H4 (cell line): ENCODE results near the gene TEX14. TPM values are rescaled to one million over a fixed set of nuclear protein-coding genes. Genes with fewer than 3 reads are reported as not detected.
A peak's percentile ranks its signal among the peaks of the same experiment; 100 is the strongest.

Experiments used
- DNase-seq: peaks from one replicate; pipeline ENCODE4 v3.0.0-alpha.2; 2015; ENCODE audit warnings: low spot score
- total RNA-seq: library from RNA; depleted of rRNA; stranded (reverse); fragments of >200 nt; shearing (Covaris generic); gene quantifications from 2 replicates; pipeline ENCODE4 v1.2.3, GENCODE V29; 2014; rRNA removed

TEX14 gene
- total RNA-seq, 1 experiment from 2014 or later: not detected

DNA sequence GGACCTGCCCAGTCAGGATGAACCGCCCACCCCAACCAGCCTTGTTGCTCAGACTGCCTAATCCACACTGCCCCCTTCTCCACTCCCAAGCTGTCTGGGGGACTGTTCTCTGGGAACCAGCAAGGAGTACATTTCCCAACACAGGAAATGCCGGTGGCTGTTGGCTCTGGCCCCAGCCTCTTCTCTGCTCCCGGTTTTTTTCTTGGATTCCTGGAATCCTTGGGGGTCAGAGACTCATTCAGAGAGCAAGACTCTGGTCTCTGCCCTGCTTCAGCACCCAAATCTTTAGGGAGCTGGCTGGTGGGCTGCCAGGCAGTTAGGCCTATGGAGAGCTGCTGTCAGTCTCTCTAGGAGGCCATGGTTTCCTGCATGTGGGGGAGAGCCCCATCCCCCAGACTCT, 166.6 kb downstream of the TEX14 start:
- peak; percentile 81 for DNase-seq

DNA sequence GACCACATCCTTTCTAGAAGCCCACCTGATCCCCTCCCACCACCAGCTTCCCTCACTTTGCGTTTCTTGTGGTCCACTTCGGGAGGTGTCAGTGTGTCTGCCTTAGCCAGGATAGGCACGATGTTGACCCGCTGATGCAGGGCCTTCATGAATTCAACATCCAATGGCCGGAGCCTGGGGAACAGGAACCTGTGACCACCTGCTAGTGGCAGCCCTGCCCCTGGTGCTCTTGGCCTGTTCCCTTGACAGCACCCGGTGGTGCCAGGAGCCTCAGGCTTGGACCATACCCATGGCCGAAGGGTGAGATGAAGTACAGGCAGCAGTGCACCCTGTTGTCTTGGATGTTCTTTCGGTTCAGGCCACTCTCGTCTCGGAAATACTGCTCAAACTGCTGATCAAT, 170.2 kb downstream of the TEX14 start:
- DNase-seq: no peak

DNA sequence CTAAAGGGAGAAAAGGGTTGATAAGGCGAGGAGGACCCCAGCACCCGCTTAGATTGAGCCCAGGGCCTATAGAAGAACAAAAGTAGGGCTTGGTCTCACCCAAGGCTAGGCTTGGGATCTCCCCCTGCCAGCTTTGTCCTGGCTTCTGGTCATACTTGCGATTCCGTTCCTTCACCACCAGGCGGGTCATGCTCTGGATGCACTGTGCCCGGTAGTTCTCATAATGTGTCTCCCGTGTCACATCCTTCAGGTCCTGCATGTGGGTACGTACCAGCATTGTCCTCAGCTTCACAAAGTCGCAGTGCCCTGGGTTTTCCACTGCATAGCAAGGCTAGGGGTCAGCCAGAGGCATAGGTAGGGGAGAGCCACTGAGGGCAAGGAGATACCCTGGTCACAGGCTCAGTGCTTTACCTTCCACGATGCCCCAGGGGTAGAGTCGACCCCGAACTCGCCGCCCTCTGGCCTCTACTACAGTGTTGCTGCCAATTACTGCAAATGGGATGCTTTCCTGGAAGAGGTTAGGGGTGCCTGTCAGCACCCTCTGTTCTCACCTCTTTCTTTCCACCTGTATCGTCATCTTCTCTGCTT, 170.9 kb downstream of the TEX14 start:
- peak; percentile 63 for DNase-seq

DNA sequence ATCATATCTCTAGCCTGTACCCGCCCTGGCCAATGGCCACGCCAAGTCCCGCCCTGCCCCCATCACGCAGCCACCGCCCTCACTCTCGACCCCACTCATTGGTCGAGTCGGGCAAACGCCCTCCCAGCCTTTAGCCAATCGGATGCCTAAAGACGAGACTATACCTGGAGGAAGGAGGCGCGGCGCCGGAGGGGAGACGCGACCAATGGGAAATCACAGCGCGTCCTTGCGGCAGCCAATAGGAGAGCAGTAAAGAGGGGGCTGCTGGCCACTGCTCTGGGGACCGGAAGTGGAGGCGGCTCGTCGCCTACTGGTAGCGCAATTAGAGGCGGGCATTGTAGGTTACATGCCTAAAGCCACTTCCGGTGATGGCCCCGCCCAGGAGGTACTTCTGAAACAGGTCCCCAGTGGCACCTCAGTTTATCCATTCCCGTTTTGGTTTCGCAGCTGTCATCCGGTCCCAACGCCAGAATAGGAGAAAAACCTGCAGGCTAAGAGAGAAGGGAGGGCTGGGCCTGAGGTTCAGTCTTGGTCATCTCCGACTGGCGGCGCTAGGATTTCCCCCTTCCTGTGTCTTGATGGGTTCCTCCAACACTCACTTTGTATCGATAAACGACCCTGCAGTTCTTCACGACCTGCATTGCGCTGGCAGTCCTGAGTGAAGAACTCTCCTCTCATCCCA, 173.8 kb downstream of the TEX14 start:
- peak; percentile 100 for DNase-seq

DNA sequence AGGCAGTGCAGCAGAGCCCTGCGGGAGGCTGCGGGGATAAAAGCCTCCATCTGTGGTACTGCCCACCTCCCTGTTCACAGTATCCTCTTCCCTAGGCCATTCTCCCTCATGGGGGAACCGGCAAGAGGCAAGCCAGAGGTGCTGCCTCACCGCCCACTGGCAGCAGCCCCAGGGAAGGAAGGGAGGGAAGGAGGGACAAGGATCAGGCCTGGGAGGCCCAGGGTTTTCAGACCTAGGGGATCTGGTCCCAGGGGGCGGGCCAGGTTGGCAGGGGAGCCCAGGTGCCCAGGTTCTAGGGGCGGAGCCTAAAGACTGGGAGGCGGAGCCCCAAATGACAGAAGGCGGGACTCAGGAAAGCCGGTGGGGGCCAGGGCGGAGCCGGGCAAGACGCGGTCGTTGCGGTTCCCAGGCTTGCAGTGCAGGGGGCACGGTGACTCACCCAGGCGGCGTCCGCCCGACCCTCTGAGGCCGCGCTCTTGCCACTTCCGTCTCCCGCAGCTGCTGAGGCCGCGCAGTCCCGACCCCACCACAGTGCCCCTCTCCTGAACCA, 174.4 kb downstream of the TEX14 start:
- no peak for DNase-seq

DNA sequence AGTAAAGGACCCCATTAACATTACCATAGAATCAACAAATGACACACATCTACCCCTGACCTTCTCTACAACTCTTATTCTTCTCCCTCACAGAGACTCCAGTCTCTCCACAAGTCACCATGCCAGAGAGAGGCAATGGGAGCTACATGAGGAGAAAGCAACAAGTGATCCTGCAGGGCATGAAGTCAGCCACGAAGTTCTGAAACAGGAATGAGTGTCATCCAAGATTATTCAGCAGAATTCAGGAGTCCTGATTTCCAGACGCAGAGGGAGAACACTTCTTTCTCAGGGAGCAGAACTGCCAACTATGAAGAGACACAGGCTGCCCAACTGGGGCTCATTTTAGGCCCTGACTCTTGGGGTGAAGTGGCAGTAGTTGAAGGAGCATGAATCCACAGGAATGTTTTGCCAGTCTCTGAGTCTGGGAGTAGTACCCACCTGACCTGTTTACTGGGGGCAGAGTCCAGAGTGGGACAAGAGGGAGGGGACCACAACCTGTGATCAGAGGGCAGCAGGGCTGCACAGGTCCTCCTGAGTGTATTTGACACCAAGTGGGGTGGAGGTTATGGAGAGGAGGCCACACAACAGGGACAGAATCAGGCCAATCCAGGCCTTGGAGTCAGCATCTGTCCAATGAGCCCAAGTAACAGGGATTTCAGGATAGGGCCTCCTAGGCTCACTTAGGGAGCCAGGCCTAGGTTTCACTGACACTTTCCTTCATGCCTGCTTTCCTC, 175.0 kb downstream of the TEX14 start:
- no peak for DNase-seq

DNA sequence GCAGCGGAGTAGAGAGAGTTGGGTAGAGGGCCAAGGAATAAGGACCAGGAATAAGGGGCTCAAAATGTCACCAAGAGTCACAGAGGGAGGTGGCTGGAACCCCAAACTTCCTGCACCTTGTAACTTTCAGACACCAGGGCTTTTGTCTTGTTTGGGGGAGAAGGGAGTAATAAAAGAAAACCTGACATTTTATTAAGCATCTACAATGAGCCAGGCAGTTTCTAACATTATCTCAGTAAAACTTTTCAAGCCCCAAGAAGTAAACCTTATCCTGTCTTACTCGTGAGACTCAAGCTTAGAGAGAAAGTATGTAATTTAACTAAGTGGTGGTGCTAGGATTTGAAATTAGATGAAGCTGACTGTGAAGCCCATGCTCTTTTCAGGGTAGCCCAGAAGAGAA, 176.6 kb downstream of the TEX14 start:
- no peak for DNase-seq

DNA sequence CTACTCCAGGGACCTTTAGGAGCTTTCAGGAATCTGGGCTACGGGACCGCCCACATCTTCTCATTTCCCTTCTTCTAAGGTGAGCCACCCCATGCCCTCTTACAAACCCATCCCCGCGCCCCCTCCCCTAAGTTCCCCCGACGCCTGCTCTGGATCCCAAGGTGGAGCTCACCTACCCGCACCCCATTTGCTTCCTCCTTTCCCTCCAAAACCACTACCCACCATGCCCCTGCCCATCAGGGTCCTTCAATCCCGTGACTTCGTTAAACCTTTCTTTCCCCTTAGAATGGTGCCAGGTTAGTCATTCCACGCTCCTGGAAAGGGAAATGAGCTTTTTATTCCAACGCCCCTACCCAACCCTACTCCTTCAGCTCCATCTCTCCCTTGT, 177.1 kb downstream of the TEX14 start:
- no peak for DNase-seq

DNA sequence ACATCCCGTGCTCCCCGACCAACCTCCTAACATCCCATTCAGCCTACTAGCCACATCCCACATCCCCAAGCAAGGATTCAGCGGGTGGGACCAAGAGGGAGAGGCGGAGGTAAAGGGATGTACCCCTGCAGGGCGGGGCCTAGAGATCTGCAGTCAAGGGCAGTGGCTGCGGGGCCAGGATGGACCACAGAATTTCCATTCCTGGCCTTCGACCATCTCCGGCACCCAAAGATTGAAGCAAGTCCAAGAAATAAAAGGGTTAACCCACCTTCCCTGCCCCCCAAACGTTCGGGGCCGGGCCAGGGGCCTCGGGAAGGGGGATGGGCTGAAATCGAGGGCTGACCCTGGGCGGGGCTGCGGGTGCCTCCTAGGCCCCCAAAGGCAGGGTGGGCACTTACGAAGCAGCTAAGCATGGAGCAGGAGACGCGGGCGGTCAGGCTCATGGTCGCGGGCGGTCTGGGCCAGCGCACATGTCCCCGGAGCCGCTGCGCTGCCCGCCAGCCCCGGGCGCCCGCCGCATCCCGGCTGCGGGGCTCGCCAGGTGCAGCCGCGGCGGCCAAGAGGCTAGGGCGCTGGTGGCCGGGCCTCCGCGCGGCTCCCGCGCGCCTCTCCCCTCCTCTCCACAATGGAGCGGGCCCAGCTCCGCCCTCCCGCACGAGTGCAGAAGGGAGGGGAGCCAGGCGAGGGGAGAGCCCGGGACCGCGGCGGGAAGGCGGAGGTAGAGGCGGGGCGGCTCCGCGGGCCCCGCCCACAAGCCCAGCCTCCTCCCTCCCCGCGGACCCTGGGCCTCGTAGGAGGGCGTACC, 177.7 kb downstream of the TEX14 start, which contains the start of gene MTMR4:
Gene MTMR4 (minus strand): TSS at position 674 of the 805 bp plus-strand sequence. CDS start 231 bp downstream, at position 443.
- peak; percentile 75 for DNase-seq

DNA sequence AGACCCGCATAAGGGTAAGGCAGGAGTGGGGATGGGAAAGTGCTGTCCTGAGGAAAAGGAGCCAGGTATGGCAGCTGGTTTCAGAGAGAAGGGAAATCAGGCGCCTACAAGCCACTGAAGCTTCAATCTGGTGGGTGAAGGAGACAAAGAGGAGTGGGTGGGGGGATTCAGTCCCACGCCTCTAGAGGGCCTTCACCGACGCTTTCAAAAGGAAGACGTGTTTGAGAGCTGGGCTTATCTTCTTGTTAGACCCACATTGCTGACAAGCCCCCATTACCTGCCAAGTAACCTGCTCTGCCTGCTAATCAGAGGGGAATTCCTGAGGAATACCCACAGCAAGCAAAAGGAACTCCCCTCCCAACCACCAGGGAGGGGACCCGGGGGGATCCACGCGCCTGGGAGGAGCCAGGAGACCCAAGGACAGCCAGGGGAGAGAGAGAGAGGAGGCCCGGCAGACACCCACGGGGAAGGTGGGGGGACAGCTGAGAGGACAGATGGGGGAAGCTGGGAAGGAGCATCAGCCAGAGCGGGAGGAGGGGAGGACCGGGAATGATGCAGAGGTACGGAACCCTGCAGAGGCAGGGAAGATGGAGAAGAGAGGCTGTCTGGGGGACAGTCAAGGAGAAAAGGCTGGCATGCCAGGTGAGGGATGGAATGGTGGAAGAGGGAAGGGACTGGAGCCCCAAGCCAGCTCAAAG, 178.4 kb downstream of the TEX14 start:
- no peak for DNase-seq

DNA sequence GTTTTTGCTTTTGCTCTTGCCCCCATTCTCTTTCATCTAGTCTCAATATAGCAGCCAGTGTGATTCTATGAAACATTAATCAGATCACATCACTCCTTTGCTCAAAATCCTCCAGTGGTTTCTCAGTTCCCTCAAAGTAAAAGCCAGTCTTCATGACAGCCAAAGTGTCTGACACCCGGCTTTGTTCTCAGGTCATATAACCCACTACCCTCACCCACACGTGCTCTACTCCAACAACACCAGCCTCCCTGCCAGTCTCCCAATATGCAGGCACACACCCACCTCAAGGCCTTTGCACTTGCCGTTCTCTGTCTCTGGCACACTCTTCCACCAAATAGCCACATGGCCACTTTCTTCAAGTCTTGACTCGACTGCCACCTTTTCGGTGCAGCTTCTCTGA, 181.8 kb downstream of the TEX14 start:
- no peak for DNase-seq

DNA sequence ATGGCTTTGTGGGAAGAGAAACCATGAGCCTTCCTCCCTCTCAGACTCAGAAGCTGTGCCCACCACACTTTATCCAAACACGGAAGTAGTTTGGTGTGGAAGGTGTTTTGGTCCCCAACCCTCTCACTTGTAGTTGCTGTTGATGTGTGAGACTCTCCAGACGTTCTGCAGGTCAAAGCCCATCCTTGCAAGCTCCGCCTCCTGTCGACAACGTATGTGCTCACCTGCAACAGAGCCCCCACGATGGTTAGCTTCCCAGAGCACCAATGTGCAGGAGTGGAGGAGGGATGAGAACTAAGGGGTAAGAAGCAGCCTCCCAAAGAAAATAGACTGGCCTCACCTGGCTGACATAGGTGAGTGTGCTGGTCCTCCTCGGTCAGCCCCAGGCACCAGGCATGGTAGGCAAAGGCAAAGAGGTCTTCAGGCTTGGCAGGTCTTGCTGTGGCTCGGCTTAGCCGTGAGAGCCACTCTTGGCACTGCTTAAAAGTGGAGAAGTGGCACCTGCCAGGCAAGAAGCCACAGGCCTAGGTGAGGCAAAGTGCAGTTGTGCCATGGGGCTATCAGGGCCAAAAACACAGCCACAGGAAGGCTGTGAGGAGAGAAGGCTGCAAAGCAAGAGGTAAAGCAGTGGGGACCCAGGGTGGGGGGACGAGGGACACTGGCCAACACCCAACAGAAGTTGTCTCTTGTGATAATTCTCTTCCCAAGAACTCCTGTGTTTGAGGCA, 183.3 kb downstream of the TEX14 start:
- no peak for DNase-seq

DNA sequence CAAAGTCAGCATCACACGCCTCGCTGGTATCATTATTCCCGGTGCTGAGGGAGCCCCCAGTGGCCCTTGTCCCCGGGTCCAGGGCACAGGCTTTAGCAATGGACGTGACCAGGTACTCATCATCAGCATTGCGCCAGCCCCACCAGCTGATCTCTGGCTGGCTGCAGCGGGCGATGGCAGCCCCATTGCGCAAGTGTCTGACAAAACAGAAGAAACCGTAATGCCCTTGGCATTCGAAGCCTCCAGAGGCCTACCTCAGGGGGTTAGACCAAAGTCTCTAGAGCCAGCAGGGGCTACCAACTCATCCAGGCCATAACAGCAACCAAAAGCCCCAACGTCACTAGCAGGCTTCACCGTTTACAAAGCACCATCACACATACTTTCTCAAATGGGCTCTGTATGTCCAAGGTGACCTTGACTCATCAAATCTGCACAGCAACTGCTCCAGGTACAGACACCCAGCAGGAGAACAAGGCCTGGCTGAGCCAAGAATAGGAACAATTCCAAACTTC, 184.7 kb downstream of the TEX14 start:
- no peak for DNase-seq

Other genes with a start within 250 kb of the TEX14 start
- not detected in 2 replicates for gene HSF5, start 203.6 kb downstream of the TEX14 start, total RNA-seq
- 31.1 and 43.5 TPM in 2 replicates for gene MTMR4, start 177.4 kb downstream of the TEX14 start, total RNA-seq
- gene RAD51C, start 557 bp upstream of the TEX14 start, total RNA-seq: 71.7 and 82.7 TPM in 2 replicates
- 0.88 and 3.1 TPM in 2 replicates for gene PPM1E, start 63.8 kb upstream of the TEX14 start, total RNA-seq